Neuron (in vitro differentiated cells): Measurements from ENCODE around the gene SLC9A2.

Experiments used
- H2AFZ ChIP-seq: one replicate; pipeline ENCODE4 v1.6.1; 2013; ENCODE audit warnings: low read depth, mild to moderate bottlenecking, inconsistent platforms, low read length, moderate library complexity
- H3K27me3 ChIP-seq: one replicate; pipeline ENCODE4 v1.6.1; 2013; ENCODE audit warnings: low read length; ENCODE audit not compliant: insufficient read depth
- H3K36me3 ChIP-seq: one replicate; pipeline ENCODE4 v1.6.1; 2013; ENCODE audit warnings: low read length; ENCODE audit not compliant: insufficient read depth
- H3K4me1 ChIP-seq: one replicate; pipeline ENCODE4 v1.6.1; 2013; ENCODE audit warnings: low read length; ENCODE audit not compliant: insufficient read depth
- H3K4me3 ChIP-seq: 2 replicates; pipeline ENCODE4 v1.5.1; 2013; ENCODE audit warnings: mild to moderate bottlenecking, low read length, moderate library complexity
- H3K9me3 ChIP-seq: one replicate; pipeline ENCODE4 v1.6.1; 2013; ENCODE audit warnings: low read length

SLC9A2 gene

GRCh38 chr2:102703748-102704147 is 84.4 kb downstream of the SLC9A2 start:
- Histone ChIP-seq H3K4me3 (no peak overlapping the region), H3K4me1 (no peaks in the 10 kb centered on the region), H2AFZ (no peak overlapping the region), H3K9me3 (no peaks in the 10 kb centered on the region), H3K36me3 (no peaks in the 10 kb centered on the region), H3K27me3 (no peaks in the 10 kb centered on the region)

GRCh38 chr2:102704531-102704930 is 85.2 kb downstream of the SLC9A2 start:
- Histone ChIP-seq H3K4me1 (no peaks in the 10 kb centered on the region), H3K27me3 (no peaks in the 10 kb centered on the region), H3K9me3 (no peaks in the 10 kb centered on the region), H3K36me3 (no peaks in the 10 kb centered on the region), H2AFZ (no peak overlapping the region), H3K4me3 (no peak overlapping the region)

- no peak overlapping the region for H3K4me3 ChIP-seq
- H3K9me3 ChIP-seq: no peaks in the 10 kb centered on the region
- no peak overlapping the region for H2AFZ ChIP-seq
- no peaks in the 10 kb centered on the region for H3K36me3 ChIP-seq
- H3K27me3 ChIP-seq: no peaks in the 10 kb centered on the region
- no peaks in the 10 kb centered on the region for H3K4me1 ChIP-seq
Measured at GRCh38 chr2:102707796-102708695, 88.7 kb downstream of the SLC9A2 start.

- H3K27me3 ChIP-seq: no peaks in the 10 kb centered on the region
- H3K4me3 ChIP-seq: no peak overlapping the region
- H3K9me3 ChIP-seq: no peaks in the 10 kb centered on the region
- no peaks in the 10 kb centered on the region for H3K4me1 ChIP-seq
- no peaks in the 10 kb centered on the region for H3K36me3 ChIP-seq
- H2AFZ ChIP-seq: no peak overlapping the region
Measured at GRCh38 chr2:102708847-102709559, 89.7 kb downstream of the SLC9A2 start.

GRCh38 chr2:102717308-102718018 is 98.1 kb downstream of the SLC9A2 start:
- Histone ChIP-seq H3K4me1 (no peaks in the 10 kb centered on the region), H3K27me3 (no peaks in the 10 kb centered on the region), H3K9me3 (peaks cover 2% of the 10 kb centered on the region), H3K36me3 (peaks cover 48% of the 10 kb centered on the region), H2AFZ (no peak overlapping the region), H3K4me3 (no peak overlapping the region)

- H3K4me3 ChIP-seq: no peak overlapping the region
- H3K36me3 ChIP-seq: peaks cover 55% of the 10 kb centered on the region
- no peak overlapping the region for H2AFZ ChIP-seq
- H3K27me3 ChIP-seq: no peaks in the 10 kb centered on the region
- peaks cover 2% of the 10 kb centered on the region for H3K9me3 ChIP-seq
- H3K4me1 ChIP-seq: no peaks in the 10 kb centered on the region
Measured at GRCh38 chr2:102718387-102719316, 99.3 kb downstream of the SLC9A2 start.

GRCh38 chr2:102724016-102724490 is 104.7 kb downstream of the SLC9A2 start:
- Histone ChIP-seq H2AFZ (no peak overlapping the region), H3K4me1 (no peaks in the 10 kb centered on the region), H3K4me3 (no peak overlapping the region), H3K9me3 (no peaks in the 10 kb centered on the region), H3K36me3 (peaks cover 73% of the 10 kb centered on the region), H3K27me3 (no peaks in the 10 kb centered on the region)

GRCh38 chr2:102724553-102724952 is 105.2 kb downstream of the SLC9A2 start:
- Histone ChIP-seq H3K36me3 (peaks cover 71% of the 10 kb centered on the region), H3K4me3 (no peak overlapping the region), H3K4me1 (no peaks in the 10 kb centered on the region), H3K9me3 (no peaks in the 10 kb centered on the region), H3K27me3 (no peaks in the 10 kb centered on the region), H2AFZ (no peak overlapping the region)

GRCh38 chr2:102726128-102727087 is 107.1 kb downstream of the SLC9A2 start:
- H3K4me3 ChIP-seq: no peak overlapping the region
- no peaks in the 10 kb centered on the region for H3K27me3 ChIP-seq
- H3K9me3 ChIP-seq: no peaks in the 10 kb centered on the region
- H3K36me3 ChIP-seq: peaks cover 66% of the 10 kb centered on the region
- H2AFZ ChIP-seq: no peak overlapping the region
- H3K4me1 ChIP-seq: no peaks in the 10 kb centered on the region

GRCh38 chr2:102735416-102736109 is 116.2 kb downstream of the SLC9A2 start:
- peak overlapping the region; percentile 89 for H3K4me3 ChIP-seq
- H3K27me3 ChIP-seq: no peaks in the 10 kb centered on the region
- H3K36me3 ChIP-seq: peaks cover 9% of the 10 kb centered on the region
- H3K9me3 ChIP-seq: no peaks in the 10 kb centered on the region
- peaks cover 15% of the 10 kb centered on the region for H3K4me1 ChIP-seq
- peak overlapping the region; percentile 95 for H2AFZ ChIP-seq

GRCh38 chr2:102736110-102736409 is 116.7 kb downstream of the SLC9A2 start:
- Histone ChIP-seq H2AFZ (peak overlapping the region; percentile 95), H3K4me3 (peak overlapping the region; percentile 89), H3K36me3 (peaks cover 5% of the 10 kb centered on the region), H3K4me1 (peaks cover 15% of the 10 kb centered on the region), H3K27me3 (no peaks in the 10 kb centered on the region), H3K9me3 (no peaks in the 10 kb centered on the region)
